HCT116 (cell line): Measurements from ENCODE around the gene CCNYL1. TPM values are rescaled to one million over a fixed set of nuclear protein-coding genes. Genes with fewer than 3 reads are reported as not detected.

Experiments
- ATAC-seq: fragments of 200-7000 bp; cut with Tn5 transposase; 2 replicates; pipeline ENCODE4 v1.9.1; 2020; ENCODE audit warnings: mild to moderate bottlenecking, moderate library complexity
- BruUV-seq: library from RNA; stranded (reverse); fragments of 400-500 nt; replicated peaks from 2 replicates; lab custom pipeline; 2021; lab: Mats Ljungman, UMichigan
- CTCF ChIA-PET: fragments of 300-600 bp; sonication (Branson Sonifier 250); formaldehyde crosslinking; loops from one replicate; lab custom pipeline; 2021; ENCODE audit warnings: antibody characterized with exemption; lab: Charles Lee
- POLR2A ChIA-PET: fragments of 300-600, 350-600 bp; sonication (Branson Sonifier 250); formaldehyde crosslinking; loops from one replicate; lab custom pipeline; 2021; ENCODE audit warnings: antibody characterized with exemption; lab: Charles Lee
- RAD21 ChIA-PET, 2 experiments: fragments of 300-600 bp; sonication (Branson Sonifier 250); formaldehyde crosslinking; loops; one replicate each; lab custom pipeline; 2023; ENCODE audit warnings: low total read pairs in 2 of 2; ENCODE audit not compliant: uncharacterized antibody in 2 of 2, unreplicated experiment in 2 of 2, low non-redundant PET in 1 of 2; lab: Charles Lee
- DNase-seq: peaks from one replicate; pipeline ENCODE4 v3.0.0-alpha.2; 2010; ENCODE audit warnings: low read depth, low spot score
- H2AFZ ChIP-seq: fragments of 200-600 bp; shearing (Covaris generic), sonication (generic); 2 replicates; pipeline ENCODE4 v1.6.1; 2017; ENCODE audit warnings: low read depth, mixed run types, mixed read lengths, antibody characterized with exemption, low read length; ENCODE audit not compliant: poor library complexity, severe bottlenecking
- H3K27ac ChIP-seq: 2 replicates; pipeline ENCODE4 v1.5.1; 2012; ENCODE audit warnings: low read depth, low read length
- H3K27me3 ChIP-seq: fragments of 200-600 bp; sonication (generic); 2 replicates; pipeline ENCODE4 v1.6.1; 2016; ENCODE audit warnings: mixed run types, low read length, mixed read lengths; ENCODE audit not compliant: insufficient read depth
- H3K36me3 ChIP-seq, 2 experiments: fragments of 200-500 bp in 1 of 2; fragments of 200-600 bp in 1 of 2; sonication (Bioruptor generic) in 1 of 2; sonication (generic) in 1 of 2; 2 replicates each; pipeline versions ENCODE4 v1.5.1 to v1.6.1; 2014 to 2016; ENCODE audit warnings: low read length in 2 of 2, inconsistent platforms in 1 of 2, mixed read lengths in 1 of 2, mixed run types in 1 of 2; ENCODE audit not compliant: insufficient read depth in 2 of 2, control insufficient read depth in 1 of 2
- H3K4me1 ChIP-seq, 2 experiments: fragments of 200-600 bp in 1 of 2; sonication (generic) in 1 of 2; 2 replicates each; pipeline versions ENCODE4 v1.5.1 to v1.6.1; 2012 to 2017; ENCODE audit warnings: low read length in 2 of 2, inconsistent platforms in 1 of 2, mild to moderate bottlenecking in 1 of 2, mixed read lengths in 1 of 2, mixed run types in 1 of 2, moderate library complexity in 1 of 2; ENCODE audit not compliant: insufficient read depth in 2 of 2, control insufficient read depth in 1 of 2
- H3K4me2 ChIP-seq: fragments of 200-600 bp; sonication (generic); 2 replicates; pipeline ENCODE4 v1.6.1; 2017; ENCODE audit warnings: mixed run types, low read length, mixed read lengths
- H3K4me3 ChIP-seq, 2 experiments: fragments of 200-600 bp in 1 of 2; sonication (generic) in 1 of 2; replicated peaks in 1 of 2; 2 replicates each; pipeline ENCODE4 v1.5.1; 2011 to 2016; ENCODE audit warnings: low read length in 2 of 2, control low read depth in 1 of 2, low read depth in 1 of 2, mild to moderate bottlenecking in 1 of 2, mixed read lengths in 1 of 2, mixed run types in 1 of 2
- H3K79me2 ChIP-seq: fragments of 200-600 bp; sonication (generic); 2 replicates; pipeline ENCODE4 v1.6.1; 2017; ENCODE audit warnings: mild to moderate bottlenecking, mixed run types, low read length, moderate library complexity, mixed read lengths; ENCODE audit not compliant: insufficient read depth
- H3K9ac ChIP-seq: fragments of 200-600 bp; sonication (generic); 2 replicates; pipeline ENCODE4 v1.6.1; 2016; ENCODE audit warnings: low read length, mixed read lengths
- H3K9me2 ChIP-seq: fragments of 200-600 bp; sonication (generic), shearing (Covaris generic); 2 replicates; pipeline ENCODE4 v1.6.1; 2017; ENCODE audit warnings: mixed run types, mild to moderate bottlenecking, moderate library complexity; ENCODE audit not compliant: insufficient read depth
- H3K9me3 ChIP-seq, 2 experiments: fragments of 200-500 bp in 1 of 2; fragments of 200-600 bp in 1 of 2; sonication (Bioruptor generic) in 1 of 2; sonication (generic) in 1 of 2; 2 replicates each; pipeline ENCODE4 v1.6.1; 2014 to 2017; ENCODE audit warnings: low read length in 2 of 2, mixed read lengths in 2 of 2, inconsistent platforms in 1 of 2, low read depth in 1 of 2, mild to moderate bottlenecking in 1 of 2, mixed run types in 1 of 2, moderate library complexity in 1 of 2; ENCODE audit not compliant: control insufficient read depth in 1 of 2, insufficient read depth in 1 of 2
- H4K20me1 ChIP-seq: fragments of 200-600 bp; sonication (generic), shearing (Covaris generic); 2 replicates; pipeline ENCODE4 v1.6.1; 2017; ENCODE audit warnings: mixed run types, mild to moderate bottlenecking, moderate library complexity; ENCODE audit not compliant: insufficient read depth
- ATF3 ChIP-seq: IDR thresholded peaks from 2 replicates; pipeline ENCODE4 v1.6.1; 2012
- CBX3 ChIP-seq: IDR thresholded peaks from 2 replicates; pipeline ENCODE4 v1.6.1; 2012; ENCODE audit warnings: low read depth
- CEBPB ChIP-seq: IDR thresholded peaks from 2 replicates; pipeline ENCODE4 v1.6.1; 2012; ENCODE audit warnings: low read depth
- EGR1 ChIP-seq: IDR thresholded peaks from 2 replicates; pipeline ENCODE4 v1.6.1; 2012; ENCODE audit warnings: low read depth
- ELF1 ChIP-seq: IDR thresholded peaks from 2 replicates; pipeline ENCODE4 v1.6.1; 2012; ENCODE audit warnings: low read depth, borderline replicate concordance
- EZH2 ChIP-seq: fragments of 200-600 bp; sonication (generic); IDR thresholded peaks from 2 replicates; pipeline ENCODE4 v1.6.1; 2017; ENCODE audit warnings: antibody characterized with exemption, mixed run types
- EZH2phosphoT487 ChIP-seq: fragments of 200-600 bp; IDR thresholded peaks from 2 replicates; pipeline ENCODE4 v1.6.1; 2018; ENCODE audit warnings: antibody characterized with exemption, borderline replicate concordance
- FOSL1 ChIP-seq: IDR thresholded peaks from 2 replicates; pipeline ENCODE4 v1.6.1; 2012; ENCODE audit warnings: low read depth
- JUND ChIP-seq: IDR thresholded peaks from 2 replicates; pipeline ENCODE4 v1.6.1; 2012
- MAX ChIP-seq: IDR thresholded peaks from 2 replicates; pipeline ENCODE4 v1.6.1; 2012
- POLR2A ChIP-seq: IDR thresholded peaks from 2 replicates; pipeline ENCODE4 v1.7.0; 2011; ENCODE audit warnings: borderline replicate concordance; ENCODE audit not compliant: insufficient read depth, insufficient read length; ENCODE audit errors: extremely low read depth
- POLR2AphosphoS5 ChIP-seq: IDR thresholded peaks from 2 replicates; pipeline ENCODE4 v1.6.1; 2011; ENCODE audit warnings: mild to moderate bottlenecking, low read depth, low read length, moderate library complexity
- RAD21 ChIP-seq: IDR thresholded peaks from 2 replicates; pipeline ENCODE4 v1.6.1; 2012; ENCODE audit warnings: low read depth, mild to moderate bottlenecking
- REST ChIP-seq: IDR thresholded peaks from 2 replicates; pipeline ENCODE4 v1.6.1; 2012; ENCODE audit warnings: low read depth
- SIN3A ChIP-seq: IDR thresholded peaks from 2 replicates; pipeline ENCODE4 v1.6.1; 2012; ENCODE audit warnings: low read depth
- SP1 ChIP-seq: IDR thresholded peaks from 2 replicates; pipeline ENCODE4 v1.6.1; 2012; ENCODE audit warnings: low read depth
- SRF ChIP-seq: IDR thresholded peaks from 2 replicates; pipeline ENCODE4 v1.6.1; 2012; ENCODE audit warnings: low read depth
- TCF7L2 ChIP-seq: IDR thresholded peaks from 2 replicates; pipeline ENCODE4 v1.7.0; 2011; ENCODE audit warnings: borderline replicate concordance, inconsistent platforms; ENCODE audit not compliant: insufficient read depth, insufficient read length; ENCODE audit errors: extremely low read depth
- YY1 ChIP-seq: IDR thresholded peaks from 2 replicates; pipeline ENCODE4 v1.6.1; 2011; ENCODE audit warnings: low read length, low read depth, moderate library complexity, mild to moderate bottlenecking; ENCODE audit not compliant: insufficient replicate concordance; ENCODE audit errors: extremely low read depth
- ZBTB33 ChIP-seq: IDR thresholded peaks from 2 replicates; pipeline ENCODE4 v1.6.1; 2011; ENCODE audit warnings: mild to moderate bottlenecking, low read length, moderate library complexity; ENCODE audit not compliant: insufficient replicate concordance; ENCODE audit errors: extremely low read depth
- ZFX ChIP-seq: fragments of 450-650 bp; IDR thresholded peaks from 2 replicates; pipeline ENCODE4 v1.6.1; 2017
- ZNF274 ChIP-seq: fragments of 200-500 bp; sonication (Bioruptor generic); IDR thresholded peaks from 2 replicates; pipeline ENCODE4 v1.6.1; 2014; ENCODE audit warnings: mild to moderate bottlenecking, low read depth, low read length, inconsistent platforms
- intact Hi-C: fragments of 100-400 bp; cut with micrococcal nuclease; formaldehyde crosslinking; loops from 2 replicates; pipeline ENCODE4 v1.10.0; 2022
- total RNA-seq: library from RNA; stranded (reverse); gene quantifications from one replicate; pipeline ENCODE4 v1.2.1, GENCODE V29; 2021; ENCODE audit not compliant: unreplicated experiment

The CCNYL1 gene
- total RNA-seq, 1 experiment from 2014 or later, result 14.9 TPM

GRCh38 chr2:207692206-207693065, 19.0 kb upstream of the CCNYL1 start:
- no peaks in the 10 kb centered on the region for H3K9me2 ChIP-seq
- intact Hi-C loops, result loop anchor here (1.0 kb wide), 1 partner anchor 348 kb away; no protein-coding TSS in a partner anchor
- peak overlapping the region; percentile 97 for H2AFZ ChIP-seq
- no peaks in the 10 kb centered on the region for H3K27me3 ChIP-seq
- H3K4me3 ChIP-seq, result no peak overlapping the region
- CTCF ChIA-PET, result interaction anchor here (0.6 to 3.1 kb wide), 13 partner anchors 8 to 348 kb away, joined by 3 to 20 read pairs (median 9); partner anchors contain the start of genes CCNYL1 and METTL21A
- H3K9ac ChIP-seq, result no peak overlapping the region
- RAD21 ChIA-PET, result interaction anchor here (0.7 to 0.9 kb wide), 2 partner anchors 53 to 136 kb away, joined by 3 read pairs; no protein-coding TSS in a partner anchor
- no peak overlapping the region for H3K4me2 ChIP-seq
- no peaks in the 10 kb centered on the region for H3K36me3 ChIP-seq
- POLR2A ChIA-PET, result interaction anchor here (1.3 to 2.4 kb wide), 2 partner anchors 19 to 29 kb away, joined by 3 to 7 read pairs; partner anchors contain the start of gene CCNYL1
- no peaks in the 10 kb centered on the region for H4K20me1 ChIP-seq
- H3K4me1 ChIP-seq, result no peaks in the 10 kb centered on the region
- no TSS peak for BruUV-seq
- no peaks in the 10 kb centered on the region for H3K79me2 ChIP-seq
- ATAC-seq (peak; percentile 97), DNase-seq (peak; percentile 46)
- H3K9me3 ChIP-seq, result no peaks in the 10 kb centered on the region
- H3K27ac ChIP-seq, result no peak overlapping the region
- TF ChIP-seq ATF3 (no peak), ELF1 (no peak), JUND (no peak), MAX (no peak), SP1 (no peak), ZBTB33 (no peak), CBX3 (peak; percentile 71; the same call in 1 of the 2 replicates), ZFX (no peak), POLR2AphosphoS5 (no peak), YY1 (peak; percentile 52), SRF (no peak), CEBPB (no peak), SIN3A (no peak), POLR2A (no peak), FOSL1 (no peak), TCF7L2 (no peak), EZH2 (no peak), ZNF274 (no peak), REST (no peak), EGR1 (no peak), EZH2phosphoT487 (no peak), RAD21 (peak; percentile 66)
